HG03565 (cell line): ENCODE results near the gene KLHL33.

Experiments
- ATAC-seq: cut with Tn5 transposase; IDR thresholded peaks from one replicate; pipeline ENCODE4 v1.9.1; 2021; ENCODE audit warnings: mild to moderate bottlenecking, moderate library complexity; ENCODE audit not compliant: unreplicated experiment

KLHL33 gene

GRCh38 chr14:20415782-20416206 is 20.2 kb downstream of the KLHL33 start:
- ATAC-seq: no peak

- peak; percentile 40 for ATAC-seq
Observed at GRCh38 chr14:20413744-20414082, 22.3 kb downstream of the KLHL33 start.

DNA sequence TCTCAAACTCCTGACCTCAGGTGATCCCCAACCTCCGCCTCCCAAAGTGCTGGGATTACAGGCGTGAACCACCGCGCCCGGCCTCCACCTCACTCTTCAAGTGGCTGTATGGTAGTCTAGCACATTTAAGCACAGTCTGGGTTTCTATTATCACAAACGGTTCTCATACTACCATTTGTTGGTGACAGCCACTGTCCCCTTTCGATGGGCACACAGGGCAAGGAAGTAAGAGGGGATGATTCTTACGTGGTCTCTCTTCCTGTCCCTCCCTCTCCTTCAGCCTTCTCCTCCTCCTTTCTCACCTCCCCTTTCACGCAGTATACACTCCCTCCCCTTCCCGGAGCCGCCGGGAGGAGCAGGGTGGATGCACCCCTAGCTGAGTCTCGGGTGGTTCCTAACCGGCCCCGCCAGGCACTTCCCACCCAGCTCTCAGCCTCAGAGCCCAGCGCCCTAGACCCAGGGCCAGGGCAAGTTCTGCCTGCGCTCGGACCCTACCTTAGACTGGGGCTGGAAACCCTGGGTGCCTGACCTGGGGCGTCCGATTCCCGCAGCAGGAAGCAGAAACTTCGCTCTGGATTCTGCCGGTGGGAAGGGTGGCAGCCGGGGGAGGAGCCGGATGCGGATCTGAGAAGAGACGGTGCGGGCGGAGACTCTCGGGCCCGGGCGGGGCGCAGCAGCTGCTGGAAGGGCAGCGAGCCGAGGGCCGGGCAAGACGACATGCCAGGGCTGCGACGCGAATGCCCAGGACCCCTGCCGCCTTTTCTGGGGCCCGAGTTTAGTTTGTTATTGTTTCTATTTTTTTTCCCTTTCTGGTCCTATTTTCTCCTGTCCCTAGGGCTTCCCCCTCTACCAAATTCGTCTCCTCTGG is 22.9 kb downstream of the KLHL33 start, which contains the start of gene TEP1:
Gene TEP1, minus strand, starts transcription at position 626 of the 868 bp plus-strand sequence. CDS start 5,062 bp downstream, outside the sequence.
- peak; percentile 40 for ATAC-seq

GRCh38 chr14:20412411-20412810 is 23.6 kb downstream of the KLHL33 start:
- peak; percentile 40 for ATAC-seq

GRCh38 chr14:20409226-20409625 is 26.7 kb downstream of the KLHL33 start:
- no peak for ATAC-seq

GRCh38 chr14:20403521-20403920 is 32.4 kb downstream of the KLHL33 start:
- ATAC-seq: no peak

DNA sequence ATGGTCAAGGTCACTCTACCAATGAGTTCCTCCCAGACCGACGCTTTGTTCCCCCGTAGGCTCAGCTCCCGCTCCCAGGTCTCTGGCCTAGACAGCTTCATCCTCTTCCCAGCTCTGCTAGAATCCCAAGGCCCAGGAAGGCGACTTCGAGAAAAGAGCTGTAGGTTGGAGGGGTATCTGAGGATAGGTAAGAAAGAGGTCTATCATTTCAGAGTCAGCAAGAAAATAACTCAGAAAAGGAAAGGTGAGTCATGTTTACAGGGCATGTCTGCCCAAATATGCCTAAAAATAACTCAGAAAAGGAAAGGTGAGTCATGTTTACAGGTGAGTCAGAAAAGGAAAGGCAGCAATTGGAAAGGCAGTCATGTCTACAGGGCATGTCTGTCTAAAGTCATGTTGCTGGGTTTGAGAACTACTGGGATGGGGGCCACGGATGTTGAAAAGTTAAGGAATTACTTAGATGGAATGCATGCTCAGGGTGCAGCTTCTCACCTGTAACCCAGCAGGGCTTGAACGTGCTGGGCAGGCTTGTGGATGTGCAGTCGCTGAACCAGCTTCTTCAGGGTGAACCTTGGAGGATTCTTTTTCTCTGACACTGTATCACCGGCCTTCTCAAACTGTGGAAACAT is 34.9 kb downstream of the KLHL33 start:
- no peak for ATAC-seq

DNA sequence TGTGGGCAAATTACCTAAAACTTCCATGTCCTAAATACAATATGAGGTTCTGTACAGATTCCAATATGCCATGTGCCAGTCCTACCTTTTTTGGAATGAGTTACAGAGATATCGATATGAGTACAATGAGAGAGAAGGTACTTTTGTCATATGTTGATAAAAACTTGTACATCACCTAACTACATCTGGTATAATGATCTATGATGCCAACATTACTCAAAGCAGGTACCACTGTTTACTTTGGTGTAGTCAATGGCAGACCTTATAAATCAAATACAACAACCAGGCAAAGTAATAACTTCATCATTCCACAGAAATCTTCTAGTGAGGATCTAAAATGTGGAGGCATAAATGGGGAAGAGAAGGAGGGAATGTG is 35.4 kb downstream of the KLHL33 start:
- no peak for ATAC-seq

DNA sequence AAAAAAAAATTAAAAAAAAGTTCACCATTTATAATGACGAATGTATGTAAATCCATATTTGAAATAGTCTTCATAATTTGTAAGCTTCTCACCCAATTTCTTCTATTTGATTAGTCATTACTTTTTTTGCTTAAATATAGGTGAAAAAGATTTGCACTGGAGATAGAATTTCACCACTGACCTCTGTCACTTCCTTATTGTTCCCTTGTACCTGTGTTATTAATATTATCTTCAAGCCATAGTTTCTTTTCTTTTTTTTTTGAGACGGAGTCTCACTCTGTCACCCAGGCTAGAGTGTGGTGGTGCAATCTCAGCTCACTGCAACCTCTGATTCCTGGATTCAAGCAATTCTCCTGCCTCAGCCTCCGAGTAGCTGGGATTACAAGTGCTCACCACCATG is 38.5 kb downstream of the KLHL33 start:
- no peak for ATAC-seq

DNA sequence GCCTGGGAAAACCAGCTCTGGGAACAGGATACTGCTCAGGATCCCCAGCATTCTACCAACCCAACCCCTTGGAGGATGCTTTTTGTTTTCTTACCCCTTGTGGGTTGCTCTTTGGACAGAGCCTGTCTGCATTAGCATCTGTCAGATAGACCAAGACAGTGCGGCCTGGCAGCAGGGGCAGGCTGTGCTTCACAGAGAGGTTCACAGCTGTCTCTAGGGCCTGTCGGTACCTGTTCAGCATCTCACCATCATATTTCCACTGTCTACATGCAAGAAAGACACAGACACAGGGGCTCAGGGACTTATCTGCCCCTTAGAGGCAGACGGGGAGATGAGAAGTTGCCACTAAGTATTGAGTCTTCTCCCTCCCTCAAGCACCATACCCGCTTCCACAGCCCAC is 44.5 kb downstream of the KLHL33 start:
- ATAC-seq: no peak

GRCh38 chr14:20388159-20388558 is 47.8 kb downstream of the KLHL33 start:
- ATAC-seq: no peak

DNA sequence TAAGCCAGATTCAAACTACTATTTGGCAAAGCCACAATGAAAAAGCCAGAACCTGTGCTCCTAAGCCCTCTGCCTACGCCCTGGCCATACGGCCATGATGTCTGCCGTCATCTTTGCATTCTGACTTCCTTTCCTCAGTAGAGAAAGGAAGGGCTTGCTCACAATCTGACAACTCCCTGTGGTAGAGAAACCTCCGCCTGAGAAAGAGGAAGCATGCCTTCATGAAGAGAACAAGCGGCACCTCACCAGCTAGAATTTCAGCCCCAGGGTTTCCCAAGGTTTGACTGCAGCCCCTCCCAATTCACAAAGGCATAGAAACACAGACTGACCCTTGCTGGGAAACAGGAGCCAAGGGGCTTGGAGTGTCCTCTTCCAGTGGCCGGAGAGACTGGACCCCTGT is 48.4 kb downstream of the KLHL33 start:
- ATAC-seq: no peak

- ATAC-seq: no peak
Observed at GRCh38 chr14:20386276-20386855, 49.6 kb downstream of the KLHL33 start.

DNA sequence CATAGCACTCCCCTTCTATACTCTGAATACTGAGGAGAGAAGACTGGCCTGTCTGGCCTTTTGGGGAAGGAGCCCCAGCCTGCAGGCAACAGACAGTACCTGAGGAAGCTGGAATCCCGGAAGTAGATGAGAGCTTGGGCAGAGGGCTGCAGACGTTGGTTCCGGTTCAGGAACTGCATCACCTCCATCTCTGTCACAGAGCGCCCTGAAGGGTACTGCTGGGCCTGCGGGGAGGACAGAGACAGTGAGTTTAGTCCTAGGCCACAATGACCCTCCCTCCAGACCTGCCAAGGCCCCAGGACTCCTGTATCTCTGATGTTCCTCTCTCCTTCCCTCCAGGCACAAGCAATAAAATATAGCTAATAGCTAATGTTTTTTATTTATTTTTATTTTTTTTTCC is 51.1 kb downstream of the KLHL33 start:
- ATAC-seq: no peak

GRCh38 chr14:20384321-20384720 is 51.6 kb downstream of the KLHL33 start:
- ATAC-seq: no peak

- ATAC-seq: no peak
Observed at GRCh38 chr14:20383636-20384035, 52.3 kb downstream of the KLHL33 start.

GRCh38 chr14:20383032-20383431 is 52.9 kb downstream of the KLHL33 start:
- no peak for ATAC-seq

DNA sequence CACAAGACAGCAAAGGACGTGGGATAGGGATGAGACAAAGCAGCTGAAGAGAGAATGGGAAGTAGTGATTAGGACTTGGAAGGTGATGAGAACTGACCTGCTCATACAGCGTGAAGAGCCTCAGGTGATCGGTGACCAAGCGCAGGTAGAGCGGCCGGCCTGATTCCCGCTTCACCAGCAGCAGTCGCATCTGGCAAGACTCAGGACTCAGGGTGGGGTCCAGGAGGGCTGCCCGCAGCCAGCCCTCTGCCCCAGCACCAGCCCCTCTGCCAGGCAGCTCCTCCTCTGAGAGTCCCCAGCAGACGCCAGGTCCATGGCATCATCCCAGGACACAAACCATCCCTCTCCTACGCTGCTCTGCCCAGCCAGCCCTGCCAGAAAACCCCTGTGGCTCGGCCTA is 53.4 kb downstream of the KLHL33 start:
- no peak for ATAC-seq

- ATAC-seq: no peak
Observed at GRCh38 chr14:20381341-20381740, 54.6 kb downstream of the KLHL33 start.

GRCh38 chr14:20380681-20381080 is 55.3 kb downstream of the KLHL33 start:
- no peak for ATAC-seq

DNA sequence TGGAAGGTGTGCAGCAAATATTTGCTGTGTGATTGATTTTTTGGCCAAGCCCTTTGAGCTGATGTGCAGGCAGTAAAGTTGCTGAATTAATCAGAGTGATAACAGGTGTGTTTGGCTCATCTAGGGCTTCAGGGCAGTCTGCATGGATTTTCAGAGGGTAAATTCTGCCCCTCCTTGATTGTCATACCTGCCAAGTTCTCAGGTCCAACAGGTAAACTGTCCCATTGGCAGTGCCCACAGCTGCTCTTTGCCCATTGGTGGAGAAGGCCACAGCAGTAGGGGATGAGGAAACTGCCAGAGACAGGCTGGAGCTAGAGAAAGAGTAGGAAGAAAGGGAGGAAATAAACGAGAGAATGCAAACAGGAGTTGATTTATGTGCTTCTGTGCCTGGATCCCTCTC is 56.2 kb downstream of the KLHL33 start:
- ATAC-seq: no peak

GRCh38 chr14:20377171-20377570 is 58.8 kb downstream of the KLHL33 start:
- ATAC-seq: no peak
